GM10248 (cell line): ENCODE data around the gene SORCS3.

Experiments used
- CTCF ChIA-PET: fragments of 300-600 bp; sonication (Branson Sonifier 250); formaldehyde crosslinking; extraction: SDS; loops from one replicate; lab custom pipeline; 2021; ENCODE audit warnings: antibody characterized with exemption; lab: Yijun Ruan, JAX
- POLR2A ChIA-PET: fragments of 350-650 bp; sonication (Branson Sonifier 250); formaldehyde crosslinking; extraction: SDS; loops from one replicate; lab custom pipeline; 2020; ENCODE audit warnings: antibody characterized with exemption; lab: Yijun Ruan, JAX
- DNase-seq: peaks from one replicate; pipeline ENCODE4 v3.0.0; 2012; ENCODE audit errors: extremely low spot score
- TF ChIP-seq, protein P1 (sequence below): IDR thresholded peaks from 2 replicates; pipeline ENCODE4 v1.5.1; 2012; ENCODE audit warnings: mild to moderate bottlenecking, low read depth; ENCODE audit errors: extremely low read depth, missing control alignments, control extremely low read depth

The SORCS3 gene

DNA sequence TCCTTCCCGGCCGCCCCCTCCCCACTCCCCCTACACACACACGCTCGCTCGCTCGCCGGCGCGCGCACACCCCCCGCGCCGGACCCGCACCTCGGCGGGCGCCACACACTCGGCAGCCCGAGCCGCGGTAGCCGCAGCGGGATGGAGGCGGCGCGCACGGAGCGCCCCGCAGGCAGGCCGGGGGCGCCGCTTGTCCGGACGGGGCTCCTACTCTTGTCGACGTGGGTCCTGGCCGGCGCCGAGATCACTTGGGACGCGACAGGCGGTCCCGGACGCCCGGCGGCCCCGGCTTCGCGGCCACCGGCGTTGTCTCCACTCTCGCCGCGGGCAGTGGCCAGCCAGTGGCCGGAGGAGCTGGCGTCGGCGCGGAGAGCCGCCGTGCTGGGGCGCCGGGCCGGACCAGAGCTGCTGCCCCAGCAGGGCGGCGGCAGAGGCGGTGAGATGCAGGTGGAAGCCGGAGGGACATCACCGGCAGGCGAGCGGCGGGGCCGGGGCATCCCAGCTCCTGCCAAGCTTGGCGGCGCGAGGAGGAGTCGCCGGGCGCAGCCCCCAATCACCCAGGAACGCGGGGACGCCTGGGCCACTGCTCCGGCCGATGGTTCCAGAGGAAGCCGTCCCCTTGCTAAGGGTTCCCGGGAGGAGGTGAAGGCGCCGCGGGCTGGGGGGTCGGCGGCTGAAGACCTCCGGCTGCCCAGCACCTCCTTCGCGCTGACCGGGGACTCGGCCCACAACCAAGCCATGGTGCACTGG, at the start of gene SORCS3:
Gene SORCS3 (plus strand): TSS at position 104 of the 750 bp plus-strand sequence.
- ChIA-PET POLR2A (no interaction called here), CTCF (no interaction called here)

DNA sequence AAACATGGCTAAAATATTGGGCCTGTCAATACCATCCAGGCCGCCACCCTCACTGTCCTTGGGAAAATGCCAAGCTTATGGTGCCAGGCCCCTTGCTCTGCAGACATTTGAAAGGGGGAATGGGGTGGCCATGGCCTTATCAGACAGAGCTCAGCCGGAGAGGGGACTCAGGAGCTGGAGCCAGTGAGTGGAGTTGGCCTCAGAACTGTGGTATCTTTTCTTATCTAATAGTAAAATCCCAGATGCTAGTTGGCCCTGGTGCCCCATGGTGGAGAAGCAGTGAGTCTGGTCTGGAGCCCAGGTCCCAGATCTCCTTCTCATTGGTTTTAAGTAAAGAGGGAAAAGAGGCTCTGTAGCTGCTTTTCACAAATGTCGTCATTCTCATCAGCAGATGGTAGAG, 49.6 kb upstream of the SORCS3 start:
- ChIA-PET POLR2A (no interaction called here), CTCF (interaction anchor here (5.3 kb wide), 1 partner anchor 11 kb away, joined by 29 read pairs; no protein-coding TSS in a partner anchor)
- TF ChIP-seq, protein P1, sequence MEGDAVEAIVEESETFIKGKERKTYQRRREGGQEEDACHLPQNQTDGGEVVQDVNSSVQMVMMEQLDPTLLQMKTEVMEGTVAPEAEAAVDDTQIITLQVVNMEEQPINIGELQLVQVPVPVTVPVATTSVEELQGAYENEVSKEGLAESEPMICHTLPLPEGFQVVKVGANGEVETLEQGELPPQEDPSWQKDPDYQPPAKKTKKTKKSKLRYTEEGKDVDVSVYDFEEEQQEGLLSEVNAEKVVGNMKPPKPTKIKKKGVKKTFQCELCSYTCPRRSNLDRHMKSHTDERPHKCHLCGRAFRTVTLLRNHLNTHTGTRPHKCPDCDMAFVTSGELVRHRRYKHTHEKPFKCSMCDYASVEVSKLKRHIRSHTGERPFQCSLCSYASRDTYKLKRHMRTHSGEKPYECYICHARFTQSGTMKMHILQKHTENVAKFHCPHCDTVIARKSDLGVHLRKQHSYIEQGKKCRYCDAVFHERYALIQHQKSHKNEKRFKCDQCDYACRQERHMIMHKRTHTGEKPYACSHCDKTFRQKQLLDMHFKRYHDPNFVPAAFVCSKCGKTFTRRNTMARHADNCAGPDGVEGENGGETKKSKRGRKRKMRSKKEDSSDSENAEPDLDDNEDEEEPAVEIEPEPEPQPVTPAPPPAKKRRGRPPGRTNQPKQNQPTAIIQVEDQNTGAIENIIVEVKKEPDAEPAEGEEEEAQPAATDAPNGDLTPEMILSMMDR, result no peak
- DNase-seq, result no peak

More for the DNA sequence above, at the start of gene SORCS3:
- TF ChIP-seq, protein P1, result no peak
- DNase-seq, result no peak

DNA sequence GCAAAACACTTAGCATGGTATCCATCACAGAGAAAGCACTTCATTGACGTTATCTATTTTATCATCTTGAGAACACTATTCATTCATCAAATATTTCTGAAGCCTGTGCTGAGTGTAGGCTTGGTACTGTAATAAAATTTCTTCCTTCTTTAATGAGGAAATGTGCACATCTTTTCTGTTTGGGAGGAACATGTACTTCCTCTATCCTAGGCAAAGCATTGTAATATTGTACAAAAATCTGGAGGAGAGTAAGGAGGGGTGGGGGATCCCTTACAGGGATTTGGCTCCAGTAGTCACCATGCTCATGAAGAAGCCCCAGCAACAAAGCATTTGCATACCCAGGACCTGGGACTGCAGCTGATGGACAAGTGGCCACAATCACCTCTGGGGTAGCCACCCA, 39.9 kb upstream of the SORCS3 start:
- CTCF ChIA-PET, result no interaction called here
- DNase-seq, result no peak
- TF ChIP-seq, protein P1, result no peak
- POLR2A ChIA-PET, result no interaction called here

DNA sequence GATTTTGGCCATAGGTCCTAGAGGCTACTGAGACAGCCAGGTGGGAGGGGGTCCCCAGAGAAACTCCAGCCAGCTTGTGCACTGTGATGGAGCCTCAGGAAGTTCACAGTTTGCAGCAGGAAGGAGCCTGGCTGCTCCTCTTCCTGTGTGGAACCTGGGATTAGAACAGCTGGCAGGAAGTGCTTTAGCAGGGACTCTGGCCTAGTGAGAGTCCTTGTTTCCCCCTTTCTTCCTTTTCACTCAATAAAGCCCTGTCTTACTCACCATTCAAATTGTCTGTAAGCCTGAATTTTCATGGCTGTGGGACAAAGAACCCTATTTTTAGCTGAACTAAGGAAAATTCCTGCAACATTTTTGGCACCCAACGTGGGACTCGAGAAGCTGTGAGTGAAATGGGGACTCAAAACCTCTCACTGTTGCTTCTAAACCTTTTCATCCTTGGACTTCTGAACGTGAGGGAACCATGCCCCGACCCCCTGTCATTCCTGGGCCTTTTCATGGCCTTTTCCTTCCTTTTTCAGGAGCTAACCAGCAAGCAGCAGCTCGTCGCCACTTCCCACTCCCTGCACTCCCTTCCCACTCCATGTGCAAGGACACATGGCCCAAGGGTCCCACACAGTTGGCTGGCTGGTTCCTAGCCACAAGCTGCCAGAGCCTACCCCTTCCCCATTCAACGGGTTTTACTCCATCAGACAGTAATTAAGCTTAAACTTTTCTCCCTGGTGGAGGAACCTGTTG, 32.8 kb upstream of the SORCS3 start:
- TF ChIP-seq, protein P1, result no peak
- POLR2A ChIA-PET, result no interaction called here
- CTCF ChIA-PET, result interaction anchor here (2.2 kb wide), 1 partner anchor 28 kb away, joined by 12 read pairs; no protein-coding TSS in a partner anchor
- DNase-seq, result no peak

DNA sequence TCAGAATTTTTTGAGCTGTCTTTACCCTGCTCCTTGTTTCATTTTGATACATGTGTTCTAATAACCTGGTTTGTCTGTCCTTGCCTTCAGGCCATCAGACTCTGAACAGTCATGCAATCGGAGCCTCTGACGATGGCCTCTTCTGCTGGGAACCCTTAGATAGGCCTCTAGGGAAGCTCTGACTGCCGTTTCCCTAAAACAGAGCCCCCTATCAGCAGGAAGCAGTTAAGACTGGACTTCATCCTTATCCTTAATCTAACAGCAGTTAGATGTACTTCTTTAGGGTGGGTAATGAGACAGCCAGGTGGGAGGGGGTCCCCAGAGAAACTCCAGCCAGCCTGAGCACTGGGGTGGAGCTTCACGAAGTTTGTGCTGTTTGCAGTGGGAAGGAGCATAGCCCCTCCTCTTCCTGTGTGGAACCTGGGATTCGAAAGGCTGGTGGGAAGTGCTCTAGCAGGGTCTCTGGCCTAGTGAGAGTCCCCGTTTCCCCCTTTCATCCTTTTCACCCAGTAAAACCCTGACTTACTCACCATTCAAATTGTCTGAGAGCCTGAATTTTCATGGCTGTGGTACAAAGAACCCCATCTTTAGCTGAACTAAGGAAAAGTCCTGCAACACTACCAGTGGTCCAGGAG, 28.4 kb upstream of the SORCS3 start:
- ChIA-PET CTCF (no interaction called here), POLR2A (no interaction called here)
- TF ChIP-seq, protein P1, result no peak
- no peak for DNase-seq

DNA sequence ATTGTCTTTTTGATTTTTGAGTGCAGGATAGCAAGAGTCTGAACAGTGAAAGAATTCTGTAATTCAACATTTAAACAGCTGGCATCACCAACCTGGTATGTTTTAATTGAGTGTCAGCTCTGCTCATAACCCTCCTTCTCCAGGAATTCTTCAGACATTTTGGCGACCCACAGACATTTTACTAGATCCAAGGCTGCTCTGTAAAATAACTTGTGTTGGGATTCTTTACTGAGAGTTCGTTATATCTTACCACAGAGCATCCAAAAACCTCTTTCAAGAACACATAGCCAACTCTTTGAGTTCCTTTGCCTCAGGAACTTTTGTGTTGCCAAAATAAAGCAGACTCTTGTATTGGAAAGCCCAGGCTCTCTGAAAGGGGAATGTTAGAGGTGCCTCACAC, 27.7 kb upstream of the SORCS3 start:
- DNase-seq, result no peak
- POLR2A ChIA-PET, result no interaction called here
- CTCF ChIA-PET, result interaction anchor here (1.6 kb wide), 1 partner anchor 46 kb away, joined by 3 read pairs; no protein-coding TSS in a partner anchor
- TF ChIP-seq, protein P1, result no peak
